ENCODE data around the gene DEFB123. TPM values are rescaled to one million over a fixed set of nuclear protein-coding genes. Genes with fewer than 3 reads are reported as not detected.
"Not testable (repeated sequence)": the region's sequence is repeated elsewhere in the genome, so short reads cannot be mapped to it uniquely, and the experiment has no call there.

The DEFB123 gene
- total RNA-seq, 4 donors from 2014 or later: not detected

GRCh38 chr20:31430568-31431115, 9.8 kb upstream of the DEFB123 start:
- no peak overlapping the region for H3K4me3 ChIP-seq

GRCh38 chr20:31446084-31446819, 5.8 kb downstream of the DEFB123 start:
- Histone ChIP-seq H3K27me3 (no peaks in the 10 kb centered on the region), H3K9me3 (no peaks in the 10 kb centered on the region), H3K36me3 (no peaks in the 10 kb centered on the region), H3K4me3 (no peak overlapping the region), H3K4me1 (no peaks in the 10 kb centered on the region), H3K27ac (no peak overlapping the region)
- no peak for TF ChIP-seq POLR2A (IDR thresholded peaks at IDR 0.05)
- TF ChIP-seq, protein P1, sequence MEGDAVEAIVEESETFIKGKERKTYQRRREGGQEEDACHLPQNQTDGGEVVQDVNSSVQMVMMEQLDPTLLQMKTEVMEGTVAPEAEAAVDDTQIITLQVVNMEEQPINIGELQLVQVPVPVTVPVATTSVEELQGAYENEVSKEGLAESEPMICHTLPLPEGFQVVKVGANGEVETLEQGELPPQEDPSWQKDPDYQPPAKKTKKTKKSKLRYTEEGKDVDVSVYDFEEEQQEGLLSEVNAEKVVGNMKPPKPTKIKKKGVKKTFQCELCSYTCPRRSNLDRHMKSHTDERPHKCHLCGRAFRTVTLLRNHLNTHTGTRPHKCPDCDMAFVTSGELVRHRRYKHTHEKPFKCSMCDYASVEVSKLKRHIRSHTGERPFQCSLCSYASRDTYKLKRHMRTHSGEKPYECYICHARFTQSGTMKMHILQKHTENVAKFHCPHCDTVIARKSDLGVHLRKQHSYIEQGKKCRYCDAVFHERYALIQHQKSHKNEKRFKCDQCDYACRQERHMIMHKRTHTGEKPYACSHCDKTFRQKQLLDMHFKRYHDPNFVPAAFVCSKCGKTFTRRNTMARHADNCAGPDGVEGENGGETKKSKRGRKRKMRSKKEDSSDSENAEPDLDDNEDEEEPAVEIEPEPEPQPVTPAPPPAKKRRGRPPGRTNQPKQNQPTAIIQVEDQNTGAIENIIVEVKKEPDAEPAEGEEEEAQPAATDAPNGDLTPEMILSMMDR (IDR thresholded peaks at IDR 0.05): no peak
- no peak for DNase-seq

More at GRCh38 chr20:31430568-31431115, 9.8 kb upstream of the DEFB123 start:
- TF ChIP-seq POLR2A (IDR thresholded peaks at IDR 0.05): no peak
- TF ChIP-seq, protein P1 (IDR thresholded peaks at IDR 0.05): no peak
- no peaks in the 10 kb centered on the region for H3K27me3 ChIP-seq
- H3K9me3 ChIP-seq: no peaks in the 10 kb centered on the region
- no peaks in the 10 kb centered on the region for H3K36me3 ChIP-seq
- H3K27ac ChIP-seq: no peak overlapping the region
- no peaks in the 10 kb centered on the region for H3K4me1 ChIP-seq
- DNase-seq: no peak

GRCh38 chr20:31449511-31450414, 9.3 kb downstream of the DEFB123 start:
- no peaks in the 10 kb centered on the region for H3K9me3 ChIP-seq
- DNase-seq: no peak
- H3K27me3 ChIP-seq: no peaks in the 10 kb centered on the region
- H3K4me3 ChIP-seq: no peak overlapping the region
- TF ChIP-seq, protein P1 (IDR thresholded peaks at IDR 0.05): no peak
- no peak for TF ChIP-seq POLR2A (IDR thresholded peaks at IDR 0.05)
- no peaks in the 10 kb centered on the region for H3K36me3 ChIP-seq
- H3K4me1 ChIP-seq: no peaks in the 10 kb centered on the region
- no peak overlapping the region for H3K27ac ChIP-seq

- no peaks in the 10 kb centered on the region for H3K36me3 ChIP-seq
- no peak for TF ChIP-seq POLR2A (IDR thresholded peaks at IDR 0.05)
- TF ChIP-seq, protein P1 (IDR thresholded peaks at IDR 0.05): no peak
- H3K27ac ChIP-seq: no peak overlapping the region
- H3K27me3 ChIP-seq: no peaks in the 10 kb centered on the region
- DNase-seq: no peak
- H3K4me3 ChIP-seq: no peak overlapping the region
- no peaks in the 10 kb centered on the region for H3K4me1 ChIP-seq
- H3K9me3 ChIP-seq: no peaks in the 10 kb centered on the region
Observed at GRCh38 chr20:31452575-31452974, 12.1 kb downstream of the DEFB123 start.

- DNase-seq: no peak
Observed at GRCh38 chr20:31454361-31454760, 13.9 kb downstream of the DEFB123 start.

GRCh38 chr20:31470946-31471345, 30.5 kb downstream of the DEFB123 start:
- not testable (repeated sequence) for H3K36me3 ChIP-seq, DNase-seq, H3K4me3 ChIP-seq, H3K9me3 ChIP-seq, H3K27me3 ChIP-seq, H3K27ac ChIP-seq
- H3K4me1 ChIP-seq: peaks cover 0 to 12% (median 0%) of the 10 kb centered on the region in 4 donors

More at GRCh38 chr20:31454361-31454760, 13.9 kb downstream of the DEFB123 start:
- no peaks in the 10 kb centered on the region for H3K9me3 ChIP-seq
- no peak overlapping the region for H3K4me3 ChIP-seq
- no peak for TF ChIP-seq POLR2A (IDR thresholded peaks at IDR 0.05)
- TF ChIP-seq, protein P1 (IDR thresholded peaks at IDR 0.05): no peak
- H3K27me3 ChIP-seq: no peaks in the 10 kb centered on the region
- H3K27ac ChIP-seq: no peak overlapping the region
- H3K4me1 ChIP-seq: no peaks in the 10 kb centered on the region
- H3K36me3 ChIP-seq: no peaks in the 10 kb centered on the region

All from Peyer's patch (tissue), 4 donors.